ENCODE data around the gene TSPOAP1. TPM values are rescaled to one million over a fixed set of nuclear protein-coding genes. Genes with fewer than 3 reads are reported as not detected.

TSPOAP1 gene, protein sequence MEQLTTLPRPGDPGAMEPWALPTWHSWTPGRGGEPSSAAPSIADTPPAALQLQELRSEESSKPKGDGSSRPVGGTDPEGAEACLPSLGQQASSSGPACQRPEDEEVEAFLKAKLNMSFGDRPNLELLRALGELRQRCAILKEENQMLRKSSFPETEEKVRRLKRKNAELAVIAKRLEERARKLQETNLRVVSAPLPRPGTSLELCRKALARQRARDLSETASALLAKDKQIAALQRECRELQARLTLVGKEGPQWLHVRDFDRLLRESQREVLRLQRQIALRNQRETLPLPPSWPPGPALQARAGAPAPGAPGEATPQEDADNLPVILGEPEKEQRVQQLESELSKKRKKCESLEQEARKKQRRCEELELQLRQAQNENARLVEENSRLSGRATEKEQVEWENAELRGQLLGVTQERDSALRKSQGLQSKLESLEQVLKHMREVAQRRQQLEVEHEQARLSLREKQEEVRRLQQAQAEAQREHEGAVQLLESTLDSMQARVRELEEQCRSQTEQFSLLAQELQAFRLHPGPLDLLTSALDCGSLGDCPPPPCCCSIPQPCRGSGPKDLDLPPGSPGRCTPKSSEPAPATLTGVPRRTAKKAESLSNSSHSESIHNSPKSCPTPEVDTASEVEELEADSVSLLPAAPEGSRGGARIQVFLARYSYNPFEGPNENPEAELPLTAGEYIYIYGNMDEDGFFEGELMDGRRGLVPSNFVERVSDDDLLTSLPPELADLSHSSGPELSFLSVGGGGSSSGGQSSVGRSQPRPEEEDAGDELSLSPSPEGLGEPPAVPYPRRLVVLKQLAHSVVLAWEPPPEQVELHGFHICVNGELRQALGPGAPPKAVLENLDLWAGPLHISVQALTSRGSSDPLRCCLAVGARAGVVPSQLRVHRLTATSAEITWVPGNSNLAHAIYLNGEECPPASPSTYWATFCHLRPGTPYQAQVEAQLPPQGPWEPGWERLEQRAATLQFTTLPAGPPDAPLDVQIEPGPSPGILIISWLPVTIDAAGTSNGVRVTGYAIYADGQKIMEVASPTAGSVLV (N-terminal part only)
- total RNA-seq: 10 to 100 TPM; 35.2 to 42.0 TPM

DNA sequence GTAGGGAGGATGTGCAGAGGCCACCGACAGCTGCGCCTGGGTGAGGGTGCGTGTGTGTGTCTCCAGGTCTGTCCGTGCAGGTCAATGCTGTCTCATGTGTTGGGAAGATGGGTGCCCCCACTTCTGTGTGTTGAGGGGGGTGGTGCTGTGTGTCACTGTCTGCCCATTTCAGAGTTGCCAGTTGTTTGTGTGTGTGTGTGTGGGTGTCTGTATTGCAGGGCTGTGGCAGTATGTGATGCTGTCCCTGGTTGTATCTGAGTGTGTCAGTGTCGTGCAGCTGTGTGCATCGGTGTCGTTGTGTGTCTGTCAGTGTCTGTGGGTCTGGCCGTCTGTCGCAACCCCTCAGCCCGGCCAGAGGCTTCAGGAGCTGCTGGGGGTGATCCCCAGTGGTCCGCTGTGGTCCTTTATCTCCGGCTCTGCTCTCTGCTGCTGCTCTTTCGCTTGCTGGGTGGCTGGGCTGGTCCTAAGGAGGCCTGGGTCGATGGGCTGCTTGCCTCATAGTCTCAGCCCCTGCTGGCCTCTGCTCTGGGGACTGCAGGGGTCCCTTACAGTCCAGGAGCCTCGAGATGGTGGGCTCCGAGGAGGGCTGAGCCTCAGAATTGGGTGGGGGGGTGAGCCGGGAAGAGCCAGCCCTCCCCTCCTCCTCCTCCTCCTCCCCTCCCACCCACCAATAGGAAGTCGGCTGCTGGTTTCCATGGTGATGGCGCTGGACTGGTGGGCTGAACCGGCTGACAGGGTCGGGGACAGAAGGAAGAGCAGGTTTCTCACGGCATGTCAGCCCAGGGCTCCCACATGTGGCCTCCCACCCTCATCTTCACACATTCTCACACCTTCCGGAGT, at the start of gene TSPOAP1:
TSS of gene TSPOAP1 (minus strand) at position 601 of the 840 bp plus-strand sequence. CDS start 875 bp downstream, outside the sequence.

DNA sequence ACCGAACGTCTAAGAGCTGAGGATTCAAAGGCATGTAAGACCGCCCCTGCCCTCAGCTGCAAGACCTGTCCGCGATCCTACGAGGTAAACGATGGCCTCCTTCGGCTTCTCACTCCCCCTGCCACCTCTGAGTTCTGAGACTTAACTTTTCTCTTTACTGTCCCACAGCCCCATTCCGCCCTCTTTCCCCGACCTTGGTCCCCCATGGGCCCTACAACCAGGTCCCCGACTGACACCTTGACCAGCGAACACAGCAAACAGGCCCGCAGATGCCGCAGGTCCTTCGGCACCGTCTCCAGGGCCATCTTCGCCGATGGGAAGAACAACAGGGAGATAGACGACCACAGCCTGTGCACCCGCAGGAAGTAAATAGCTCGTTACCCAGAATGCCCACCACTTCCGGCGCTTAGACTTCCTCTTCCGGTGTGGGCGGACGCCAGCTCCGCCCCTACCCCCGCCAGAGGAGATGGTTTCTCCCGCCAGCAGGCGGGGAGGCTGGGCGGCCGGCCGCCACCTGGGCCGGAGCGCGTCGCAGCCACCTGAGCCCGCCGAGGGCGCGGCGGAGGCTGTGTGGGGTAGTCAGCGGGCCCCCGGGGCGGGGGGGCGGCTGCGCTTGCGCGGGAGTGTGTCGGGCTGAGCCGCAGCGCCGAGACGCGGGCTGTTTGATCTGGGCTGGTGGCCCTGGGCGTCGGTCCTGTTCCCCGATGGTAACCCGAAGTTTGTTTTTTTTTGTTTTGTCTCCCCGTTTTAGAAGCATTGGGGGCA, 23.4 kb upstream of the TSPOAP1 start, which contains the start of gene SUPT4H1:
TSS of gene SUPT4H1 (minus strand) at position 371 of the 765 bp plus-strand sequence. CDS start at position 305, 66 bp downstream.

GRCh38 chr17:58280480-58281217, 47.9 kb downstream of the TSPOAP1 start, which contains the start of gene MPO:
MPO (minus strand) TSS chr17:58280935; CDS start chr17:58280758, 177 bp downstream.

Small RNAs within 50 kb of the gene (microRNA-seq; reads per million reads assigned to microRNA genes)
- gene MIR4736 (ENCODE audit: borderline microRNAs expressed, borderline replicate concordance): 0.63 reads per million

Other genes starting within 250 kb of the TSPOAP1 start
- gene DYNLL2, start 245.4 kb downstream of the TSPOAP1 start, total RNA-seq: 10 to 100 TPM; 29.6 to 29.9 TPM
- gene OR4D1, start 180.4 kb downstream of the TSPOAP1 start, total RNA-seq: under 1 TPM; 0.86 to 0.91 TPM
- gene OR4D2, start 161.8 kb downstream of the TSPOAP1 start, total RNA-seq: not detected
- not detected for gene EPX, start 136.1 kb downstream of the TSPOAP1 start, total RNA-seq
- gene MKS1, start 109.5 kb downstream of the TSPOAP1 start, total RNA-seq: 10 to 100 TPM; 16.2 to 18.7 TPM
- not detected for gene LPO, start 90.2 kb downstream of the TSPOAP1 start, total RNA-seq
- not detected for gene MPO, start 47.9 kb downstream of the TSPOAP1 start, total RNA-seq
- gene SUPT4H1, start 23.4 kb upstream of the TSPOAP1 start, total RNA-seq: 10 to 100 TPM; 64.7 to 69.2 TPM
- gene RNF43, start 88.7 kb upstream of the TSPOAP1 start, total RNA-seq: under 1 TPM; 0.07 to 0.38 TPM
- gene HSF5, start 159.6 kb upstream of the TSPOAP1 start, total RNA-seq: under 1 TPM; 0.73 to 0.79 TPM
- gene MTMR4, start 185.8 kb upstream of the TSPOAP1 start, total RNA-seq: 10 to 100 TPM; 46.4 to 49.2 TPM

All from activated naive CD4-positive, alpha-beta T cell treated with anti-CD3 and anti-CD28 coated beads, Interleukin-2, amount 10 ng/mL, durations not matched to agents 5 hours and 36 hours (primary cell).